ENCODE measurements around the gene PRKACB. TPM values are rescaled to one million over a fixed set of nuclear protein-coding genes. Genes with fewer than 3 reads are reported as not detected.

PRKACB gene
- total RNA-seq, 2 donors from 2014 or later = 35.0 to 42.4 TPM

- peaks cover 2% of the 10 kb centered on the region in 2 donors for H3K36me3 Mint-ChIP-seq (ENCODE audit: insufficient read depth in 2 of 2)
- H3K27me3 Mint-ChIP-seq (ENCODE audit: low read depth) = no peaks in the 10 kb centered on the region
- H3K27ac Mint-ChIP-seq = no peak overlapping the region
- no peak for DNase-seq
- H3K4me3 Mint-ChIP-seq = no peak overlapping the region
- peaks cover 6 to 7% of the 10 kb centered on the region in 2 donors for H3K9me3 Mint-ChIP-seq
- no peak for ATAC-seq (replicated peaks in 1 of 2)
- H3K4me1 Mint-ChIP-seq (ENCODE audit: low read depth) = no peaks in the 10 kb centered on the region
Measured at GRCh38 chr1:84250668-84251067, 106.6 kb downstream of the PRKACB start.

GRCh38 chr1:84253036-84253435 is 109.0 kb downstream of the PRKACB start:
- Mint-ChIP-seq H3K27me3 (ENCODE audit: low read depth) (no peaks in the 10 kb centered on the region), H3K27ac (no peak overlapping the region), H3K4me3 (no peak overlapping the region), H3K36me3 (ENCODE audit: insufficient read depth in 2 of 2) (peaks cover 2% of the 10 kb centered on the region in 2 donors), H3K4me1 (ENCODE audit: low read depth) (no peaks in the 10 kb centered on the region), H3K9me3 (peaks cover 7% of the 10 kb centered on the region in 2 donors)
- DNase-seq (no peak), ATAC-seq (replicated peaks in 1 of 2) (no peak)

- DNase-seq = no peak
- Mint-ChIP-seq H3K4me3 (no peak overlapping the region), H3K36me3 (ENCODE audit: insufficient read depth in 2 of 2) (peaks cover 2% of the 10 kb centered on the region in 2 donors), H3K27ac (no peak overlapping the region), H3K4me1 (ENCODE audit: low read depth) (no peaks in the 10 kb centered on the region), H3K9me3 (peaks cover 7% of the 10 kb centered on the region in 2 donors), H3K27me3 (ENCODE audit: low read depth) (no peaks in the 10 kb centered on the region)
- no peak for ATAC-seq (replicated peaks in 1 of 2)
Measured at GRCh38 chr1:84253891-84254290, 109.8 kb downstream of the PRKACB start.

DNA sequence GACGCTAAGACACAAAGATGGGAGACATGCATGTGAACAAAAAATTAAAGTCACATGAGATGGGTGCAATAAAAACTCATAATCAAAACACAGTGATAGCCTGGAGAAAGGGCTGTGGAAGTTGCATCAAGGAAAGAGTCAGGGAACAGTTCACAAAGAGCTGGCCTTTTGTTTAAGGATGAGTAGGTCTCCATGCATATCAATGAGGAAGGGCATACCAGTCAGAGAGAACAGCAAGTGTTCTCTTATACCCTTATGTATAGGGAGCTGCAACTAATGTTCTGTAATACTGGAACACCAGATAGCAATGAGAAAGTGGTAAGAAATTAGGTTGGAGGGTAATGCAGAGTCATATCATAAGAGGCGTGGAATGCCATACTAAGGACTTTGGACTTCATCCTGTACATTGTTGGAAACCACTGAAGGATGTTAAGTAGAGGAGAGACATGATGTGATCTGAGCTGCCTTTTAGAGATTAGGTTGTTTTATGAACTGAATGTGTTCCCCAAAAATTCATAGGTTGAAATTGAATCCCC is 110.7 kb downstream of the PRKACB start:
- Mint-ChIP-seq H3K27me3 (ENCODE audit: low read depth) (no peaks in the 10 kb centered on the region), H3K4me3 (no peak overlapping the region), H3K4me1 (ENCODE audit: low read depth) (no peaks in the 10 kb centered on the region), H3K36me3 (ENCODE audit: insufficient read depth in 2 of 2) (peaks cover 2% of the 10 kb centered on the region in 2 donors), H3K9me3 (peaks cover 7% of the 10 kb centered on the region in 2 donors), H3K27ac (no peak overlapping the region)
- ATAC-seq (replicated peaks in 1 of 2) (no peak), DNase-seq (no peak)

DNA sequence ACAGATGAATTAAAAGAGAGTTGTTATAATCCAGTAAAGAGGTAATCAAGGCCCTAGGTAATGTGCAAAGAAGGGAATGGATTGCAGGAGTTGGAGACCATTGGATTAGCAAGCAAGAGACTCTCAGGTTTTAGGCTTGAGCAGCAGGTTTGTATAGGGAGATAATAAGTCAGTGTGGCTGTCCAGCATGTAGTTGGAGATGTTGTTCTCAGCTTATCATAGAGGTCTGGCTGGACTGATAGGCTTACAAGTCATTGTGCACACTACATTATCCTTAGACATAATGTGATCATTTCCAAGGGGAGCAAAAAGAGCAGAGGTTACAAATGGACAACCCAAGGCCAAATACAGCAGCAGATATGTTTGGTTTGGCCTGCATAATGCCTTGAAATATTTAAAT is 111.5 kb downstream of the PRKACB start:
- ATAC-seq (replicated peaks in 1 of 2) (no peak), DNase-seq (no peak)
- Mint-ChIP-seq H3K36me3 (ENCODE audit: insufficient read depth in 2 of 2) (peaks cover 2% of the 10 kb centered on the region in 2 donors), H3K27me3 (ENCODE audit: low read depth) (no peaks in the 10 kb centered on the region), H3K27ac (no peak overlapping the region), H3K9me3 (peaks cover 5 to 7% of the 10 kb centered on the region in 2 donors), H3K4me3 (no peak overlapping the region), H3K4me1 (ENCODE audit: low read depth) (no peaks in the 10 kb centered on the region)

DNA sequence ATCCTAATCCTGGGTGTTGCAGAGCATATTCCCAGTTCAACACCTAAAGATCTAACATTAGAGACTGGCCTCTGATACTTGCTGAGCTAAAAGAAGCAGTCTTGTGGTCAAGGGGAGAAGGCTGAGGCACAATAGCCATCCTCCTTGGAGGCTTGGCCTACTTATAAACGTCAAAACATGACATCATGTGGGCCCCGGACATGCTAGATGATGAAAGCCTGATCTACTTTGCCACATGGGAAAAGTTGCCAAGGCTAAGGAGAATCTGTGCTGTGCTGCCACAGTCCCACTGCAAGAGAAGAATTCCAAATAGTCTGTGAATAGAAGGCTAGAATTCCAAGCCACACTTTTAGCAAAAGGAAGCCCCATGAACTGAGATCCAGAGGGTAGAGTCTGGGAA is 113.5 kb downstream of the PRKACB start:
- no peaks in the 10 kb centered on the region for H3K27me3 Mint-ChIP-seq (ENCODE audit: low read depth)
- H3K4me1 Mint-ChIP-seq (ENCODE audit: low read depth) = no peaks in the 10 kb centered on the region
- H3K27ac Mint-ChIP-seq = no peak overlapping the region
- no peak overlapping the region for H3K4me3 Mint-ChIP-seq
- H3K36me3 Mint-ChIP-seq (ENCODE audit: insufficient read depth in 2 of 2) = no peaks in the 10 kb centered on the region
- DNase-seq (no peak), ATAC-seq (replicated peaks in 1 of 2) (no peak)
- H3K9me3 Mint-ChIP-seq = peaks cover 2% of the 10 kb centered on the region in 2 donors

GRCh38 chr1:84259376-84259775 is 115.3 kb downstream of the PRKACB start:
- ATAC-seq (replicated peaks in 1 of 2) (no peak), DNase-seq (no peak)
- no peak overlapping the region for H3K4me3 Mint-ChIP-seq
- peaks cover 2% of the 10 kb centered on the region in 2 donors for H3K9me3 Mint-ChIP-seq
- H3K4me1 Mint-ChIP-seq (ENCODE audit: low read depth) = no peaks in the 10 kb centered on the region
- no peaks in the 10 kb centered on the region for H3K36me3 Mint-ChIP-seq (ENCODE audit: insufficient read depth in 2 of 2)
- H3K27ac Mint-ChIP-seq = no peak overlapping the region
- no peaks in the 10 kb centered on the region for H3K27me3 Mint-ChIP-seq (ENCODE audit: low read depth)

DNA sequence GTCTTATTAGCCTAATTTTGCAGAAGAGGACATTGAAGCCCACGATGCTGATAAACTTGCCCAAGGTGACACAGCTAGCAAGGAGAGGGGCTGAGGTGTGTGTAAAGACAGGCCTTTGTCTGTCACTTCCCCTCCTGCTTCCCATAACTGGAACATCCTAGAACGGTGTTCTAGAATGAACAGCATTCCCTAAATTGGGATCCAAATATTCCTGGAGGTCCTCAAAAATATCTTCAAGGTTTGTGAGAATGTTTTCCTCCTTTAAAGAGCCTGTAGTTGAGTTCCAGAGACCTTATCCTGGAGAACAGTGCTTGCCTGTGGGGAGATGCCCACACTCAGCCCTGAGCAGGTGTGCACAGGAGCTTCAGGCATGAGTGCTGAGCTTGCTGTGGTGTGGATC is 115.9 kb downstream of the PRKACB start:
- Mint-ChIP-seq H3K36me3 (ENCODE audit: insufficient read depth in 2 of 2) (no peaks in the 10 kb centered on the region), H3K27me3 (ENCODE audit: low read depth) (no peaks in the 10 kb centered on the region), H3K9me3 (peaks cover 2% of the 10 kb centered on the region in 2 donors), H3K4me3 (no peak overlapping the region), H3K27ac (no peak overlapping the region), H3K4me1 (ENCODE audit: low read depth) (no peaks in the 10 kb centered on the region)
- ATAC-seq (replicated peaks in 1 of 2) (no peak), DNase-seq (no peak)

DNA sequence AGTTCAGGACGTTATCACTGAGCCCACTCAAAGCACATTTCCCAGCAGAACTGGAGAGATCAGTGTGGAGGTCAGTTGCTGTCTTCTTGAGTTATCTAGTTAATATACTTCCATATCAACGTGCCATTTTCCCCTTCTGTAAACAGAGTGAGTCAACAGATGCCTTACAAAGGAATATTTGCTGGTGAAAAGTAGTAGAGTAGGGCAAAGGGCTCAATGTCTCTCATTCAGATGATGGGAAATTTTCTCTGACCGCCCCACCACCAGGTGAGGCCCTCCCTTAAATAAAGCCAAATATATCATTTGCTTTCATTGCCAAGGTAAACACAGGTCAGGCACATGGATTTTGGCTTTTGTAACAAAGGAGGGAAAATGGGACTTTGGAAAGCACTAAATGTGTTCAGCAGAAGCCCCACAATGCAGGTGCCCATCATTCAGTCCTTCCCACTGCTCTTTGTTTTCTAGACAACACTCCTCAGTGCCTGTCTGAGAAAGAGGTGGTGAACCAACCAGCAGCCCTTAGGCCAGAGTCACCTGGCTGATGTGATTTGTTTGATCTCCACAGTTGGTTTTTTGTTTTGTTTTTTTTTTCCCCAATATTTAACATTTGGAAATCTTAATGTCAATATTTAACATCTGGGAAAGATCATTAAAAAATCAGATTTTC is 116.9 kb downstream of the PRKACB start:
- Mint-ChIP-seq H3K36me3 (ENCODE audit: insufficient read depth in 2 of 2) (no peaks in the 10 kb centered on the region), H3K4me1 (ENCODE audit: low read depth) (no peaks in the 10 kb centered on the region), H3K27ac (no peak overlapping the region), H3K4me3 (no peak overlapping the region), H3K27me3 (ENCODE audit: low read depth) (no peaks in the 10 kb centered on the region), H3K9me3 (no peaks in the 10 kb centered on the region)
- ATAC-seq (replicated peaks in 1 of 2) (no peak), DNase-seq (no peak)

DNA sequence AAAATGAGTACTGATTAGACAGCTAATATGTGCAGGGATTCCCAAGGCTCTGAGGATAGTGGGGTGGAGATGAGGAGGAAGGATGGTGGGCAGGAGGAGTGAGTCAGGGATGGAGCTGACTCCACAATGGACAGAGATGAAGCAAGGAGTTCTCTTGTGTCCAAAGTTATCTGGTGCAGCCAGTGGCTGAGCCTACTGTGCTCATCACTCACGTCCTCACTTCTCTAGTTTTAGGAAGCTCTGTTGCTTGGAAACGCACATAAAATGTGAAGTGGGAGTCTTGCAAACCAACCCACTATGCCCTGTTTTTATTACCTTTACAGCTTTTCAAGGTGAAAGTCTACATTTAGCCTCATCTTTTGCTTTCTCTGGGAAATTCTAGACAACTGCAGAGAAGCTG is 120.9 kb downstream of the PRKACB start:
- DNase-seq (no peak), ATAC-seq (replicated peaks in 1 of 2) (no peak)
- H3K4me1 Mint-ChIP-seq (ENCODE audit: low read depth) = no peaks in the 10 kb centered on the region
- no peak overlapping the region for H3K27ac Mint-ChIP-seq
- no peaks in the 10 kb centered on the region for H3K9me3 Mint-ChIP-seq
- H3K27me3 Mint-ChIP-seq (ENCODE audit: low read depth) = no peaks in the 10 kb centered on the region
- H3K36me3 Mint-ChIP-seq (ENCODE audit: insufficient read depth in 2 of 2) = no peaks in the 10 kb centered on the region
- no peak overlapping the region for H3K4me3 Mint-ChIP-seq

DNA sequence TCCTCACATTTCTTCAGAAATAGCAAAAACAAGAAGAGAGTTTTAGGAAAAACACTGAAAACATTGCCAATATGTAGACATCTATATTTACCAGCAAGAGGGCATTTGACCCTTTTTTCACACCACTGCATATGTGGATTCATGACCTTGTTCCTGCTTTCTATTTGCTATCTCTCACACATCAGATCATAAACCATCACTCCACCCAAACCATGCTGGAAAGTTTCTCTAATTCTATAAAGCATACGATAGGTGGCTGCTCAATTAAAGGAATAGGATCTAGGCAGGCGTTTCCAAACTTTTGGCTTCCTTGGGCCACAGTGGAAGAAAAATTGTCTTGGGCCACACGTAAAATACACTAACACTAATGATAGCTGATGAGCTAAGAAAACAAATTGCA is 121.8 kb downstream of the PRKACB start:
- no peak for ATAC-seq (replicated peaks in 1 of 2)
- Mint-ChIP-seq H3K9me3 (no peaks in the 10 kb centered on the region), H3K36me3 (ENCODE audit: insufficient read depth in 2 of 2) (no peaks in the 10 kb centered on the region), H3K27ac (no peak overlapping the region), H3K27me3 (ENCODE audit: low read depth) (no peaks in the 10 kb centered on the region), H3K4me3 (no peak overlapping the region), H3K4me1 (ENCODE audit: low read depth) (peaks cover under 1% of the 10 kb centered on the region)
- no peak for DNase-seq

GRCh38 chr1:84266748-84267147 is 122.7 kb downstream of the PRKACB start:
- Mint-ChIP-seq H3K4me1 (ENCODE audit: low read depth) (peaks cover 9% of the 10 kb centered on the region), H3K9me3 (no peaks in the 10 kb centered on the region), H3K4me3 (no peak overlapping the region), H3K27me3 (ENCODE audit: low read depth) (no peaks in the 10 kb centered on the region), H3K27ac (no peak overlapping the region), H3K36me3 (ENCODE audit: insufficient read depth in 2 of 2) (no peaks in the 10 kb centered on the region)
- DNase-seq = no peak
- ATAC-seq (replicated peaks in 1 of 2) = no peak

GRCh38 chr1:84267476-84267875 is 123.4 kb downstream of the PRKACB start:
- H3K27me3 Mint-ChIP-seq (ENCODE audit: low read depth) = no peaks in the 10 kb centered on the region

DNA sequence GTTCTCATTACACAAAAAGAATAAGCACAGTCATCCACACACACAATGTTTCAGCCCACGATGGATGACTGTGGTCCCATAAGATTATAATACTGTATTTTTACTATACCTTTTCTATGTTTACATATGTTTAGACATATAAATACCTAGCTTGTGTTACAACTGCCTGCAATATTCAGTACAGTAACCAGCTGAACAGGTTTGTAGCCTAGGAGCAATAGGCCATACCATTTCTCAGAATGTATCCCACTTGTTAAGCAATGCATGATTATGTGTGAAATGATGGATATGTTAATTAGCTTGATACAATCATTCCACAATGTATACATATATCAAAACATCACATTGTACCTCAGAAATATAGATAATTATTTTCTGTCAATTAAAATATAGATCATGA is 124.3 kb downstream of the PRKACB start:
- no peaks in the 10 kb centered on the region for H3K9me3 Mint-ChIP-seq
- no peaks in the 10 kb centered on the region for H3K36me3 Mint-ChIP-seq (ENCODE audit: insufficient read depth in 2 of 2)
- DNase-seq (no peak), ATAC-seq (replicated peaks in 1 of 2) (no peak)
- no peaks in the 10 kb centered on the region for H3K27me3 Mint-ChIP-seq (ENCODE audit: low read depth)
- H3K4me1 Mint-ChIP-seq (ENCODE audit: low read depth) = peaks cover 9% of the 10 kb centered on the region
- H3K4me3 Mint-ChIP-seq = no peak overlapping the region
- H3K27ac Mint-ChIP-seq = no peak overlapping the region

More at GRCh38 chr1:84267476-84267875, 123.4 kb downstream of the PRKACB start:
- DNase-seq (no peak), ATAC-seq (replicated peaks in 1 of 2) (no peak)
- no peak overlapping the region for H3K27ac Mint-ChIP-seq
- no peaks in the 10 kb centered on the region for H3K9me3 Mint-ChIP-seq
- peaks cover 9% of the 10 kb centered on the region for H3K4me1 Mint-ChIP-seq (ENCODE audit: low read depth)
- H3K4me3 Mint-ChIP-seq = no peak overlapping the region
- H3K36me3 Mint-ChIP-seq (ENCODE audit: insufficient read depth in 2 of 2) = no peaks in the 10 kb centered on the region
